Erythroblast (primary cell): Measurements from ENCODE around the gene VEPH1.

Source experiments
- DNase-seq, 2 experiments: peaks; one replicate each; lab custom pipeline; 2025; lab: John Stamatoyannopoulos, UW
- GATA1 ChIP-seq: IDR thresholded peaks from 2 replicates; pipeline ENCODE4 v1.6.1; 2011; ENCODE audit warnings: low read depth, mild to moderate bottlenecking, control low read depth, low read length, moderate library complexity
- POLR2A ChIP-seq: IDR thresholded peaks from 2 replicates; pipeline ENCODE4 v1.6.1; 2011; ENCODE audit warnings: mild to moderate bottlenecking, low read length

The VEPH1 gene

DNA sequence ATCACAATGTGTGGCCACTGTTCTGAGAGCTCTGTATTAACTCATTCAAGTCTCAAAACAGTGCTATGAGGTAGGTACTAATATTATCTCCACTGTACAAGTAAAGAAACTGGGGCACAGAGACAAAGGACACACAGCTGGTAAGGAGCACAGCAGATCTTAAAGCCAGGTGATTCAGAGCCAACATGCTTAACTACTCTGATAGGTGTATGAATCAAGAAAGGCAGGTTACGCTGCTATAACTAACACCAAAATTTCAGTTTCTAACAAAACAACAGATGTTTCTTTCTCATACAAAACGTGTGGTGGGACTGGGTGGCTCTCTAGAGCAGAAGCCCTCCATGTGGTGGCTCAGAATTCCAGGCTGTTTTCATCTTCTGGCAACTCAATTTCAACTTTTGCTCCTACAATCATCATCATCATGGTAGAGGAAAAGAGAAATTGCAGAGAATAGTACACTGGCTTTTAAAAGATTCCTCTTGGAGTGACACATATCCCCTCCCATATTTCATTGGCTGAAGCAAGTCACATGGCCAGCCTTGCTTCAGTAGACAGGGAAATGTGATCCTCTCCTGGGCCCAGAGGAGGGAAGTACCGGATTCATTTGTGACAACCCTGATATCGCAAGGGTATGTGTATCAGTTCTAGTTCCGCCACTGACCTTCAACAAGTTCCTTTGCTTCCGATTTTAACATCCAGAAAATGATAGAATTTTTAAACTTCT is 192.7 kb downstream of the VEPH1 start:
- TF ChIP-seq GATA1 (no peak), POLR2A (no peak)
- DNase-seq: no peak

DNA sequence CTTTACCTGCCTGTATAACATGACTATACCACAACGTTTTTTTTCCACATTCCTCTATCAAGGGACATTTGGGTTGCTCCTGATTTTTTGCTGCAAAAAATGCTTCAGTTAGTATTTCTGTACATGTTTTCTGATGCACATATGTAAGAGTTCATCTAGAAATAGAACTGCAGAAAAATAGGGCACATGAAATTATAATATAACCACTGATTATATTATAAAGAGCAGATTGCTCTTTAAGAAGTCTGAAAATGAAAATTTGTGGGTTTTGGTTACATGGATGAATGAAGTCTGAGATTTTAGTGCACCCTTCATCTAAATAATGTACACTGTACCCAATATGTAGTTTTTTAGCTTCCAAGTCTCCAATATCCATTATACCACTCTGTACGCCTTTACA is 196.7 kb downstream of the VEPH1 start:
- DNase-seq: no peak
- no peak for TF ChIP-seq GATA1
- no peak for TF ChIP-seq POLR2A

DNA sequence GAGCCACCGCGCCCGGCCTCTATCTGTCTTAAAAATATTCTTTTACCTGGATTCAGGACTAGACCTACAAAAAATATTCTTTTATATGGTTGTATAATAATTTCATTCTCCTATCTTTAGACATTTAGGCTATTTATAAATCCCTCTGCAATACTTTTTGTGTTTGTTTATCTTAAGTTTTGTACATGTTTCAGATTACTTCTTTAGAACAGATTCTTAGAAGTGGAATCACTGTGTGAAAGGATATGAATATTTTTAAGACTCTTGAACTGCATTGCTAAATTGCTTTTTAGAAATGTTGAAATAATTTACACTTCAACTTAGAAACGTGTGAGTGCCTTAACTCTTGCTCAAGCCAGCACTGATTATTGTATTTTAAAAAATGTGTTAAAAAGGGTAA is 197.8 kb downstream of the VEPH1 start:
- no peak for DNase-seq

DNA sequence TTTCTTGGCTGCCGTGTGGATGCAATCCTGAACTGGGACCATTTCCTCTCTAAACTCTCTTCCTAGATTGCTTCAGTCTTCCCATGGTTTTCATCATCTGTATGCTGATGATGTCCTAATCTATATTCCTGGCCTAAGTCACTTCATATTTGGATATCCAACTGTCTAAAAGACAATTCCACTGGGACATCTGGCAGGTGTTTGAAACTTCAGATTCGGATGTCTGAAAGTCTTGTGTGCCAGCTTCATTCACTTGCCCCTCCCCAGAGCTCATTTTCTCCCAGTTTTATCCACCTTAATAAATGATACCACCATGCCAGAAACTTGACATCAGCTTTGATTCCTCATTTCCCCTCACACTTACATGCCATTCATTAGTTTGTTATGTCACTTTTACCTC is 201.5 kb downstream of the VEPH1 start:
- TF ChIP-seq POLR2A: no peak
- no peak for TF ChIP-seq GATA1
- no peak for DNase-seq

More for the DNA sequence above, 197.8 kb downstream of the VEPH1 start:
- no peak for TF ChIP-seq POLR2A
- no peak for TF ChIP-seq GATA1

DNA sequence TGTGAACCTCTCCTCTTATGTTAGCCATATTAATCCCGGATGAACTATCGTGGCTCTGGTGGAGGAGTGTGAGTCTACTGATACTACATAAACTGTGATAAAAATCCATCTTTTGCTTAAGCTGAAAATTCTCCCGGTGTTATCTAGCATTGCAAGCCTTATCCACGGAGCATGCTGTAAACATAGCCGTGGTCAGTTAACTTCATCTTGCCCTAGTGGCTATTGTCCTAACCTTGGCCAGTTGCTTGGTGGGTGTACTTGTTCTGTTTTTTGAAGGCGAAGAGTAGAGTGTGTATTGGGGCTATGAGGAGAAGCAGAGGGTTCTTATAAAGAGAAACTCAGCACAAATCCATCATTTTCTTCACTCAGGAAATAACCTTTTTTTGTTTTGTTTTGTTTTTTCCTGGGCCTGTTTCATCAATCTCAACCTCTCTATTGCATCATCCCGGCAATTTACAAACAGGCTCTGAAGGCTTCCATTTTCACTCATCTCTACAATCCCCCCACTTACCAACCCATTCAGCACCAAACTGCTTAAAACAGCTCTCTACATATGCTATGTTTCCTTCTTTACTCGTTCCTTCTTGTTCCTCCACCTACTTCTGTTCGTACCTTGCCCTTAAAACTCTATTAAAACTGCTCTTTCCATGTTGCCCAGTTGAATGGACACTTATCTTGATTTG is 202.1 kb downstream of the VEPH1 start:
- DNase-seq: peak in 1 of 2 experiments; percentile 50
- TF ChIP-seq POLR2A (no peak), GATA1 (no peak)

DNA sequence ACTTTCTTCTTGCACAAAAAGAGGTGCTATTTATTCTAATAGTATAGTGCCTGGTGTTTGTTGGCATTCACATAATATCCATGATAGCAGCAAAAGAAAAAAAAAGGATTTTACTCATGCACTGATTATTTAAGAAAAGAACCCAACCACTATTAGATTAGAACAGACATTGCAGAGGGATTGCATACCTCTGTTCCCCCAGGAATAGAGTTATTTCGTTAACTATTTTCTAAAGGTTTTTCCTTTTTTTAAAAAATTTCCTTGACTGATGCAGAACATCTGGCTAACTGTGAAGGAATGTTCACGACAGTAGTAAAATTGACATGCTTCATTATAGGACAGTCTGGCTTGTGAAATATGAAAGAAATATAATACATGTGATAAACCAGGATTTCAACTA is 203.1 kb downstream of the VEPH1 start:
- TF ChIP-seq GATA1: no peak
- TF ChIP-seq POLR2A: no peak
- DNase-seq: no peak

DNA sequence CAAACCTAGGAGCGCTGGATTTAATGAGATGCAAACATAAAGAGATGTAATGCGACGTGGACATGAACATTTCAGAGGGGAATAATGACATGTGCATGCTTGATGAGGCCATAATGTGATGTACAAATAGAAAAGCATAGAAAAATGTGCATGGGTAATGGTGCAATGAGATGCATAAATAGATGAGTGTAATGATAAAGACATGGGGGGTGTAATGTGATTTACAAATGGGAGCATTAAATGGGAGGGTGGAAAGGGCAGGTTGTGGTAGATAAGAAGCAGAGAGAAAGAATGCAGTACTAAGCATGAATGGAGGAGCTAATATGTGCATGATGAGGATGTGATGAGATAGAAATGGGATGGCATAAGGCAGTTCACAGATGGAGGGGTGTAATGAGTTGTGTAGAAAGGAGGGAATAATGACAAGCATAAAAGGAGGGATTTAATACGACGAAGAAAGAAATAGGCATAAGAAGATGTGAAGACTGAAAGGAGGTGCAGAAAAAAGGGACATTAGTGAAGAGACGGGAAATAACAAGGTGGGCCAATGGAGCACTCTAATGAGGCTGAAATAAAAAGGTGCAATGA is 205.8 kb downstream of the VEPH1 start:
- no peak for DNase-seq
- no peak for TF ChIP-seq GATA1
- TF ChIP-seq POLR2A: no peak

DNA sequence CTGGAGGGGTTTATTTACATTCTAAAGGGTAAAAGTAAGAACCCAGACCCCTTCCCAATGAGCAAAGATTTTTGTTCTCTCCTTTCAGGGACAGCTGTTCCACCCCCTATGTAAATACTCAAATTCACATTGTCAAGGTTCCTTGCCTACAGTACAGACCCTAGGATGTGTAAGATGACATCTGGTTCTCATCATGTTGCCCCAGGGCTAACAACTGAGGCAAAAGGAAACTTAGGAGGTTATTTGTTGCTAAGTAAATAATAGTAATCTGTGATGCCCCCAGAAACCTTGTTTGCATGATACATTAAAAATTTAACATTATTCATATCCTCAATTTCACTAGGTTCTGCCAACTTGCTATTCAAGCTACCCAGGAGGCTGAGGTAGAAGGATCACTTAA is 208.3 kb downstream of the VEPH1 start:
- TF ChIP-seq GATA1 (no peak), POLR2A (no peak)
- DNase-seq: no peak

DNA sequence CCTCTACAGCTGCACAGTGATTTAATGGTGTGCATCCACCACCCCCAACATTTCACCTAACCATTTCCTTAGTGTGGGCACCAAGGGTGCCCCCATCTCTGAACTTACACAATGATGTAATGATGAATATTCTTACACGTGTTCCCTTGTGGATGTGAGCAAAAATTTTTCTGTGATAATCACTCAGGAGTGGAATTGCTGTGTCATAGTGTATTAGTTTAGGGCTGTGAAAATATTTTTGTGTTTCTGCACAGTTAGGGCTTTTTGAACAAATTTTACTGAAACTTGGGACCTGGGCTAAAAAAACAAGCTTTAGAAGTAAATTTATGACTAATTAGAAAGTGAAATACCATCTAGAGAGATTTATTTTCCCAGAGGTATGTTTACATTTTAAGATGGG is 208.7 kb downstream of the VEPH1 start:
- TF ChIP-seq GATA1 (no peak), POLR2A (no peak)
- no peak for DNase-seq

DNA sequence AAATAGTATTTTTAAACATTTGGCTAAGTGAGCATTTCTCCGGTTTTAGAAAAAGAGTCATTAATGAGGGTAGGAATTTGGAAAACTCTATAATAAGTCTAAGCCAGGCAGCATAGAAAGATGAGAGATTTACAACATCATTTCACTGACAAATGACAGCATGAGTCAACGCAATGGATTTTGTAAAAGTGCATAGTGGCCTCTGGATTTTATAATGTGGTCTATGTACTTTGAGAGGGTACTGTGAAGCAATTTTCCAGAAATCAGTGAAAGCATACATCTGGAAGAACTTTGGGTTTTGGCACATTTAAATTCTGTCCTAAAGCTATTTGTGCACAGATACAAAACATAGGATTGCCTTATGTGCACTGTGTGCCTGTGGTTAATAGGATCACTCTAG is 212.4 kb downstream of the VEPH1 start:
- DNase-seq: no peak
- TF ChIP-seq GATA1: no peak
- TF ChIP-seq POLR2A: no peak

DNA sequence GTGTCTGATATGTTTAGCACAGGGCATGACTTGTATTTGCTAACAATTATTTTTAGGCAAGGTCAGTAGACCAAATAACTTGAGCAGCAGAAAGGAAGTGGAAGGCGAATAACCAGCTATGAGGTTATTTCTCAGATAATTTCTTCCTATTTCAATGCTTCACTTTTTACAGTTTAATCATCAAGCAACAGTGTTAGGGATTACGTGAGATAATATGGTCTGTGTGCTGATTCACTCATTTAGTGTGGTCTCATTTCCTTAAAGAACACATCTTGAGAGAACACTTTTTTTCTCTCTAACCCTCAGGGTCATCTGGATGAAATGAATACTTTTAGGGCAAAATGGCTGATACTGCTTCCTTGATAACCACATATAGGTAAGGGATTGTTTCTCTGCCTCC is 217.2 kb downstream of the VEPH1 start:
- no peak for DNase-seq
- TF ChIP-seq GATA1 (no peak), POLR2A (no peak)

DNA sequence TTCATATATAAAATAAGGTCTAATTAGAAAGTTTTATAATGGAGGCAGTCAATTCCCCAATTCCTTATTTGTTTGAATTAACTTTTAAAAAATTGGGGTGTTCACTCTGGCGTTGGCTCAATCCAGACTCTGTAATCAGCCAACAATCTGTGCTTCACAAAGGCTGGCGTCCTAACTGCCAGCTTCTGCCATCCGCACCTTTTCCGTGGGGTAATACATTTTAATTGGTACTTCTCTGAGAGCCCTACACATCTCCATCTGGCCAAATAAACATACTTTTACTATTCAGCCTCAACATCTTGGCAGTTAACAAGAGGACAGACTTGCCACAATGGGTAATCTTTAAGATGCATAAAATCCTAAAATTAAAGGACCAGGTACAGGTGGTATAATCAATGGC is 218.1 kb downstream of the VEPH1 start:
- DNase-seq: no peak

DNA sequence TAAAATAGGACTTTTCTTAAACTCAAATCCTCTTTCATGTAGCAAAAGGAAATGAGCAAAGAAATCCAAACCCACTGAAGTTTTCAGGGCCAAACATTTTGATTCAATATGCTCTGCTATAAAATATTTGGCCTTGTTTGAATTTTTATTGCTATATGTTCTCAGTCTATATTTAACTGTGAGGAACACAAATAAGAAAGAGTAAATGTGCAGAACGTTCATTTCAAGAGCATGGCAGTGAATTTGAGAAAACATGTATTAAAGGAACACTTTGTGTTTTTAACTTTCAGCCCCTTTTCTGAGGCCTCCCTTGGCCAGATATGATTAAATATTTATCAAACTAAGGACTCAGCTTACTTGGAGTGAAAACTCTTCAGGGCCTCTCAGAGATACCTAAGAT is 218.5 kb downstream of the VEPH1 start:
- TF ChIP-seq GATA1: no peak
- no peak for TF ChIP-seq POLR2A
- no peak for DNase-seq

More for the DNA sequence above, 218.1 kb downstream of the VEPH1 start:
- no peak for TF ChIP-seq POLR2A
- no peak for TF ChIP-seq GATA1

DNA sequence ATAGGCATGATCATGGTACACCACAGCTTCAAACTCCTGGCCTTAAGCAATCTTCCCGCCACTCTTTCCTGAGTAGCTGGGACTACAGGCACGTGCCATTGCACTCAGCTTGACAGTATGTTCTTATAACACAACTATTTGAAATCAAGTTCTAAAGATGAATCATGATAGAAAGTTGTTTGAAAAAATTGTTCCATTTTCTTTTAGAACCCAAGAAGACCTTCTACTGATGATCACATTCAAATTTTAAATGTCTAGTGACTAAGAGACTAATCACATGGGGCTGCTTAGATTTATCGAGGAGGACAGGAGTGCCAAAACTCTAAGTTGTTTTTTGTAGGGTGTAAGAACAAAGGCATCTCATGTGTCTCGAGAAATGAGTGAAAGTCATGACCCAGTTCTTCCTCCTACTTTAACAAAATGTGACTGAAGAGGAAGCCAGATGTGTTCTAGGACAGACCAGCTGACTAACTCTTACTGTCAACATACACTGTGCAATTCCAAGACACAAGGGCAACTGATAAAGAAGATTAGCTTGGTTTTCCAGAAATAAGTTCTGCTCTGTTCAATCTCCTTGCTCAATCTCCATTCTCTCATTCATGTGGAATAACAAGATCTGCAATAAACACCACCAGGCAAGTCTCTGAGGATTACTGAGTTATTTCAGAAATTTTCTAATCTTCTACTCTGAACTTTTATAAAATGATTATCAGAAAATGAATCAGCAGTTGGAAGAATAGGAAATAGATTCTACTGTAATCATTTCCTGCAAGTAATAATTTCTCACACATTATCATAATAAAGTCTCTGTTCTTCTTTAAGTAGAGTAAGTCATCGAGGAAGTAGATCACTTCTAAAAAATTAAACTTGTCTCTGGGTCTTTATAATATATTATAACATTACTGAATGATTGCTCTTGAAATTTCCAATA is 220.7 kb downstream of the VEPH1 start:
- no peak for DNase-seq
- TF ChIP-seq POLR2A (no peak), GATA1 (no peak)

DNA sequence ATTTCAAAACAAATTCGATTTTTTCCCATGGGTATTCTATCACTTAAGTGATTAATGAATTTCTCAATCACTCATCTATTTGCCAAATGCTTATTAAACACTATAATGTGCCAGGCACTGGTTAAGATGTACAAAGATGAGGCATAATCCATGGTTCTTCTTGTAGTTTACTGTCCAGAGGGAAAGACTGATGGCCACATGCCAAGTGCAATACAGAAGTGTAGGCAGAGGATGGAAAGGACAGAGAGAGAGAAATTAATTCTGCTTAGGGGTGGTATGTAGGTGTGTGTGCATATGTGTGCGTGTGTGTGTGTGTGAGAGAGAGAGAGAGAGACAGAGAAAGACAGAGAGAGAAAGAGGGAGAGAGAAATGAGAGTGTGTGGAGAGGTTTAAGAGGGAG is 222.4 kb downstream of the VEPH1 start:
- TF ChIP-seq POLR2A: no peak
- no peak for TF ChIP-seq GATA1
- DNase-seq: no peak
